ENCODE results near the gene ATAD1. TPM values are rescaled to one million over a fixed set of nuclear protein-coding genes. Genes with fewer than 3 reads are reported as not detected.
A peak's percentile ranks its signal among the peaks of the same experiment; 100 is the strongest.

ATAD1 gene
- total and polyA plus RNA-seq, 2 donors (not counting 1 experiment from before 2014, with no cell fraction given): 34.7 to 49.0 TPM

- DNase-seq (ENCODE audit: low read depth in 2 of 2): no peak
- H3K79me2 ChIP-seq (ENCODE audit: control insufficient read depth, insufficient read depth, low read length): no peaks in the 10 kb centered on the region
- no peaks in the 10 kb centered on the region for H3K9me3 ChIP-seq (ENCODE audit: control insufficient read depth, insufficient read depth, low read depth, low read length)
- H3K27ac ChIP-seq (ENCODE audit: insufficient read depth, low read length): no peak overlapping the region
- H3K4me3 ChIP-seq (replicated peaks in 1 of 4; ENCODE audit: control extremely low read depth in 1 of 4, insufficient read depth in 1 of 4, low read depth in 3 of 4, low read length in 4 of 4): no peak overlapping the region
- H3K36me3 ChIP-seq (ENCODE audit: control insufficient read depth, insufficient read depth, low read length): no peaks in the 10 kb centered on the region
- H3K4me1 ChIP-seq (ENCODE audit: control insufficient read depth, extremely low read depth, insufficient read depth, low read length): peaks cover 2% of the 10 kb centered on the region
- H3K9ac ChIP-seq (ENCODE audit: insufficient read depth, low read length): no peak overlapping the region
- H3K4me2 ChIP-seq (ENCODE audit: extremely low read depth, insufficient read depth, low read length): no peak overlapping the region
- H2AFZ ChIP-seq (ENCODE audit: low read length): no peak overlapping the region
- no peaks in the 10 kb centered on the region for H3K27me3 ChIP-seq (ENCODE audit: control insufficient read depth, insufficient read depth, low read length)
- H4K20me1 ChIP-seq (ENCODE audit: control insufficient read depth, extremely low read depth, insufficient read depth, low read length): no peaks in the 10 kb centered on the region
- TF ChIP-seq EZH2 (IDR thresholded peaks at IDR 0.05; ENCODE audit: low read length, missing control alignments) (no peak), CTCF (conservative IDR thresholded peaks at IDR 0.05 in 1 of 2, IDR thresholded peaks at IDR 0.05 in 1 of 2; ENCODE audit: low read depth in 1 of 2, low read length in 2 of 2) (no peak)
Measured at GRCh38 chr10:87757685-87758084, 60.3 kb downstream of the ATAD1 start.

GRCh38 chr10:87753995-87754866 lies 63.8 kb downstream of the ATAD1 start:
- Histone ChIP-seq H3K4me3 (replicated peaks in 1 of 4; ENCODE audit: control extremely low read depth in 1 of 4, insufficient read depth in 1 of 4, low read depth in 3 of 4, low read length in 4 of 4) (no peak overlapping the region), H3K36me3 (ENCODE audit: control insufficient read depth, insufficient read depth, low read length) (no peaks in the 10 kb centered on the region), H3K27ac (ENCODE audit: insufficient read depth, low read length) (no peak overlapping the region), H4K20me1 (ENCODE audit: control insufficient read depth, extremely low read depth, insufficient read depth, low read length) (no peaks in the 10 kb centered on the region), H2AFZ (ENCODE audit: low read length) (no peak overlapping the region), H3K79me2 (ENCODE audit: control insufficient read depth, insufficient read depth, low read length) (no peaks in the 10 kb centered on the region), H3K4me2 (ENCODE audit: extremely low read depth, insufficient read depth, low read length) (no peak overlapping the region), H3K4me1 (ENCODE audit: control insufficient read depth, extremely low read depth, insufficient read depth, low read length) (peaks cover 11% of the 10 kb centered on the region), H3K27me3 (ENCODE audit: control insufficient read depth, insufficient read depth, low read length) (no peaks in the 10 kb centered on the region), H3K9me3 (ENCODE audit: control insufficient read depth, insufficient read depth, low read depth, low read length) (no peaks in the 10 kb centered on the region), H3K9ac (ENCODE audit: insufficient read depth, low read length) (no peak overlapping the region)
- TF ChIP-seq CTCF (conservative IDR thresholded peaks at IDR 0.05 in 1 of 2, IDR thresholded peaks at IDR 0.05 in 1 of 2; ENCODE audit: low read depth in 1 of 2, low read length in 2 of 2) (no peak), EZH2 (IDR thresholded peaks at IDR 0.05; ENCODE audit: low read length, missing control alignments) (no peak)
- DNase-seq (ENCODE audit: low read depth in 2 of 2): no peak

DNA sequence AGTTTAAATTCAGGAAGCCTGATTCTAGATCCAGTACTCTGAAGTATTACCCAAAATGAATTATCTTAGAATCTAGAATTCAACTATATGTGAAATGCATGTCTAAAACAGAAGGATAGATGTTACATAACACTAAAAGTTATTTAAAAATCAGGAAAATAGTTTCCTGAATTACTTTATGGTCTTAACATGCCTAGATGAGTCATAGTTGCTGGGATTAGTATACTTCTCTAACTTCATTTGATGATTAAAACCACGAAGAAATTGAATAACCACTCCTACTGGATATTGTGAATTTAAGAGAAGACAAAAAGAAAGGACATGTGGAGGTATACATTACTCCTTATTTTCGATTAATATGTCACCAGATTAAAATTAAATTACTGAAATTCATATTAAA lies 65.5 kb downstream of the ATAD1 start:
- peaks cover 11% of the 10 kb centered on the region for H3K4me1 ChIP-seq (ENCODE audit: control insufficient read depth, extremely low read depth, insufficient read depth, low read length)
- DNase-seq (ENCODE audit: low read depth in 2 of 2): peak; percentile 58 to 78
- H3K27ac ChIP-seq (ENCODE audit: insufficient read depth, low read length): no peak overlapping the region
- H3K4me2 ChIP-seq (ENCODE audit: extremely low read depth, insufficient read depth, low read length): no peak overlapping the region
- no peaks in the 10 kb centered on the region for H4K20me1 ChIP-seq (ENCODE audit: control insufficient read depth, extremely low read depth, insufficient read depth, low read length)
- H3K9ac ChIP-seq (ENCODE audit: insufficient read depth, low read length): no peak overlapping the region
- no peaks in the 10 kb centered on the region for H3K27me3 ChIP-seq (ENCODE audit: control insufficient read depth, insufficient read depth, low read length)
- H3K36me3 ChIP-seq (ENCODE audit: control insufficient read depth, insufficient read depth, low read length): peaks cover 2% of the 10 kb centered on the region
- no peak overlapping the region for H2AFZ ChIP-seq (ENCODE audit: low read length)
- H3K79me2 ChIP-seq (ENCODE audit: control insufficient read depth, insufficient read depth, low read length): no peaks in the 10 kb centered on the region
- TF ChIP-seq EZH2 (IDR thresholded peaks at IDR 0.05; ENCODE audit: low read length, missing control alignments): no peak
- TF ChIP-seq CTCF (conservative IDR thresholded peaks at IDR 0.05 in 1 of 2, IDR thresholded peaks at IDR 0.05 in 1 of 2; ENCODE audit: low read depth in 1 of 2, low read length in 2 of 2): no peak
- no peaks in the 10 kb centered on the region for H3K9me3 ChIP-seq (ENCODE audit: control insufficient read depth, insufficient read depth, low read depth, low read length)
- H3K4me3 ChIP-seq (replicated peaks in 1 of 4; ENCODE audit: control extremely low read depth in 1 of 4, insufficient read depth in 1 of 4, low read depth in 3 of 4, low read length in 4 of 4): no peak overlapping the region

Data from fibroblast of lung (primary cell).